GM18508 (cell line): ENCODE data around the gene DNAH11.
"Not testable (repeated sequence)": the region's sequence is repeated elsewhere in the genome, so short reads cannot be mapped to it uniquely, and the experiment has no call there.

Experiments used
- ATAC-seq: cut with Tn5 transposase; IDR thresholded peaks from one replicate; pipeline ENCODE4 v1.9.1; 2021; ENCODE audit warnings: moderate number of reproducible peaks; ENCODE audit not compliant: insufficient read depth, unreplicated experiment

DNAH11 gene

GRCh38 chr7:21704359-21704758 lies 161.5 kb downstream of the DNAH11 start:
- no peak for ATAC-seq

- no peak for ATAC-seq
Measured at GRCh38 chr7:21706131-21706530, 163.3 kb downstream of the DNAH11 start.

GRCh38 chr7:21707566-21707965 lies 164.7 kb downstream of the DNAH11 start:
- no peak for ATAC-seq

- ATAC-seq, result no peak
Measured at GRCh38 chr7:21708096-21708495, 165.3 kb downstream of the DNAH11 start.

- no peak for ATAC-seq
Measured at GRCh38 chr7:21717323-21717722, 174.5 kb downstream of the DNAH11 start.

GRCh38 chr7:21718391-21718790 lies 175.6 kb downstream of the DNAH11 start:
- ATAC-seq, result no peak

GRCh38 chr7:21719846-21720245 lies 177.0 kb downstream of the DNAH11 start:
- no peak for ATAC-seq

GRCh38 chr7:21722371-21722770 lies 179.5 kb downstream of the DNAH11 start:
- ATAC-seq, result no peak

GRCh38 chr7:21724562-21724961 lies 181.7 kb downstream of the DNAH11 start:
- ATAC-seq, result no peak

GRCh38 chr7:21730399-21730798 lies 187.6 kb downstream of the DNAH11 start:
- ATAC-seq, result no peak

- ATAC-seq, result no peak
Measured at GRCh38 chr7:21731977-21732376, 189.1 kb downstream of the DNAH11 start.

- not testable (repeated sequence) for ATAC-seq
Measured at GRCh38 chr7:21732956-21733355, 190.1 kb downstream of the DNAH11 start.

- ATAC-seq, result no peak
Measured at GRCh38 chr7:21733837-21734236, 191.0 kb downstream of the DNAH11 start.

- ATAC-seq, result no peak
Measured at GRCh38 chr7:21743493-21743892, 200.7 kb downstream of the DNAH11 start.

- no peak for ATAC-seq
Measured at GRCh38 chr7:21746949-21747348, 204.1 kb downstream of the DNAH11 start.

- ATAC-seq, result no peak
Measured at GRCh38 chr7:21747806-21748205, 205.0 kb downstream of the DNAH11 start.

- ATAC-seq, result no peak
Measured at GRCh38 chr7:21749378-21749777, 206.5 kb downstream of the DNAH11 start.

GRCh38 chr7:21753071-21753470 lies 210.2 kb downstream of the DNAH11 start:
- no peak for ATAC-seq

- no peak for ATAC-seq
Measured at GRCh38 chr7:21754963-21755362, 212.1 kb downstream of the DNAH11 start.

- ATAC-seq, result no peak
Measured at GRCh38 chr7:21757537-21758282, 214.9 kb downstream of the DNAH11 start.

GRCh38 chr7:21758286-21758685 lies 215.4 kb downstream of the DNAH11 start:
- no peak for ATAC-seq

GRCh38 chr7:21762469-21762868 lies 219.6 kb downstream of the DNAH11 start:
- no peak for ATAC-seq
